GM19193 (cell line): ENCODE data around the gene TOMM6.

ENCODE experiments used
- POLR2A ChIP-seq: IDR thresholded peaks from 4 replicates; pipeline ENCODE4 v1.6.1; 2011; ENCODE audit not compliant: insufficient read depth, insufficient read length; ENCODE audit errors: extremely low read depth

The TOMM6 gene

GRCh38 chr6:41824571-41825569, 37.4 kb downstream of the TOMM6 start:
- no peak for TF ChIP-seq POLR2A

GRCh38 chr6:41826343-41827022, 39.0 kb downstream of the TOMM6 start:
- no peak for TF ChIP-seq POLR2A

- TF ChIP-seq POLR2A: no peak
Measured at GRCh38 chr6:41832263-41832662, 44.8 kb downstream of the TOMM6 start.

GRCh38 chr6:41836022-41836659, 48.6 kb downstream of the TOMM6 start:
- no peak for TF ChIP-seq POLR2A

- TF ChIP-seq POLR2A: no peak
Measured at GRCh38 chr6:41836660-41837052, 49.2 kb downstream of the TOMM6 start.
